Brain microvascular endothelial cell (primary cell): Measurements from ENCODE around the gene ZBTB43.

Experiments used
- DNase-seq: peaks from one replicate; pipeline ENCODE4 v3.0.0-alpha.2; 2020
- H3K27ac ChIP-seq: fragments of 250-450 bp; sonication (Bioruptor Pico); 2 replicates; pipeline ENCODE4 v1.5.1; 2020; ENCODE audit warnings: mild to moderate bottlenecking, moderate library complexity
- H3K27me3 ChIP-seq: fragments of 250-450 bp; sonication (Bioruptor Pico); replicated peaks from 2 replicates; pipeline ENCODE4 v1.5.1; 2020; ENCODE audit warnings: mild to moderate bottlenecking
- H3K36me3 ChIP-seq: fragments of 250-450 bp; sonication (Bioruptor Pico); replicated peaks from 2 replicates; pipeline ENCODE4 v1.5.1; 2020; ENCODE audit warnings: mild to moderate bottlenecking
- H3K4me3 ChIP-seq: 2 replicates; pipeline ENCODE4 v1.5.1; 2011; ENCODE audit warnings: low read depth, mild to moderate bottlenecking, control low read depth, low read length, moderate library complexity
- CTCF ChIP-seq: IDR thresholded peaks from 2 replicates; pipeline ENCODE4 v1.5.1; 2011; ENCODE audit warnings: low read depth, mild to moderate bottlenecking, moderate library complexity, low read length, control low read depth, inconsistent platforms; ENCODE audit errors: missing control alignments
- in situ Hi-C: cut with HindIII; loops from 2 replicates; pipeline ENCODE4 v1.10.0; 2017; ENCODE audit warnings: low sequenced_read_pairs, low pct_ligation_motif_present

ZBTB43 gene

DNA sequence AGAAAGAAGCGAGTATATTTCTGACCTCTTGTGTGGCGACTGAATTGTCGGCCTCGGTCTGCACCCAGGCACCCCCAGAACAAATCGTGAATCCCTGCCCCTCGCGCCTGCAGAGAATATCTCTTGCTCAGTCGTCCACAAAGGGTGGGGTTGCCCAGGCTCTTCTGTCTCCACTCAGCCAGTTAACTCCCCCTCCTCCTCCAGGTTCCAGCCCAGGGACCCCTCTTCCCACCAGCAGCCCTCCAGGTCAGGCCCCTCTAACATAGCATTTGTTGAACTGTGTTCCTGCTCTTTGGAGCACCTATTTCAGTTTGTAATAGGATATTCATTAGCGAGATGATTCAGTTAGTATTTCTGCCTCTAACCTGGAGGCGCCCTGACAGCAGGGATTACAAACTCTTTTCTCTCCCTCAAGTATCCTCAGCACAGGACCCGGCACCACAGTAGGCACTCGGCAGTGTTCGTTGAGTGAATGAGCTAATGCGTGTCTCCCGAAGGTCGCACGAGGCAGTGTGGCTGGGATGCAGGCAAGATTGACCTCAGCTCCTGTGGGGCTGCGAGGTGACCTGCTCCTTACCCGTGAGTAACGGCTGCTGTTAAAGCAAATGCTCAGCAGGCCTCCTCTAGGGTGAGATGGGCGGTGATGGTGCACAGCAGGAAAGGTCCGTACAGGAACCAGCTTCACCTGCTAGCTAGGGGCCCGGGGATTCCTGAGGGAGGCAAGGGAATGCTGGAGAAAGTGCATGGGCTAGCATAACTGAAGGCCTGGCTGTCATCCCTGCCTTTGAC, 81.4 kb downstream of the ZBTB43 start:
- H3K27ac ChIP-seq, result no peak overlapping the region
- no peak overlapping the region for H3K4me3 ChIP-seq
- TF ChIP-seq CTCF, result no peak
- DNase-seq, result no peak
- no peaks in the 10 kb centered on the region for H3K36me3 ChIP-seq
- in situ Hi-C loops, result no loop called here
- no peaks in the 10 kb centered on the region for H3K27me3 ChIP-seq

DNA sequence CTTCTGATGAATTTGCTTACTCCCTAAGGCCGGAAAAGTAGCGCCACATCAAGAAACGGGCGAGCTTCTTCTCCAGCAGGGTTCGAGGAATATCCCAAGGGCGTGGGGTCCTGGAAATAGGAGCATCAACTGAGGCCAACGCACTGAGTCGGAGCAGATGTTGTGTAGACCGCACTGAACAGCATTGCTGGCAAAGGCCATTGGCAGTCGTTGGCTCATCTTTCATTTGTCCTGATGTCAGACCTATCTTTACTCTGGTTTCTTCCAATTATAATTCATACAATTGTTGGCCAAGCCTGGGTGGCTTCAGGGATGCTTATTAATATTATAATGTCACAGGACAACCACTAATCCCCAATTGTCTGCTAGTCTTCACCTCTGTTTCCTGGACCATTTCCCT, 82.1 kb downstream of the ZBTB43 start:
- Histone ChIP-seq H3K4me3 (no peak overlapping the region), H3K27ac (no peak overlapping the region), H3K36me3 (no peaks in the 10 kb centered on the region), H3K27me3 (no peaks in the 10 kb centered on the region)
- no peak for TF ChIP-seq CTCF
- no peak for DNase-seq
- in situ Hi-C loops, result no loop called here
